ENCODE data around the gene TDRD3. TPM values are rescaled to one million over a fixed set of nuclear protein-coding genes. Genes with fewer than 3 reads are reported as not detected.

TDRD3 gene
- total RNA-seq, 1 experiment from 2014 or later = 10.8 TPM

- Histone ChIP-seq H3K27ac (ENCODE audit: low read length) (no peak overlapping the region), H3K4me1 (ENCODE audit: control insufficient read depth, insufficient read depth, low read length) (no peaks in the 10 kb centered on the region), H3K4me3 (ENCODE audit: low read depth in 2 of 2, low read length in 2 of 2) (no peak overlapping the region), H3K9me3 (ENCODE audit: control insufficient read depth, insufficient read depth, low read depth, low read length) (no peaks in the 10 kb centered on the region), H3K27me3 (ENCODE audit: control insufficient read depth, insufficient read depth, low read length) (no peaks in the 10 kb centered on the region), H3K36me3 (ENCODE audit: control insufficient read depth, insufficient read depth, low read length) (no peaks in the 10 kb centered on the region)
- no peak for ATAC-seq
- DNase-seq (ENCODE audit: low read depth, low spot score) = no peak
- in situ Hi-C loops (cut with HindIII; ENCODE audit: low pct_unique_long_range_greater_than_20kb, low sequenced_read_pairs) = no loop called here
- BruUV-seq (replicated peaks) = no TSS peak
- POLR2A ChIA-PET = no interaction called here
- CTCF ChIA-PET = no interaction called here
- TF ChIP-seq REST (IDR thresholded peaks at IDR 0.05; ENCODE audit: insufficient read depth in 1 of 2, low read depth in 2 of 2, low read length in 1 of 2) (no peak), SIN3A (IDR thresholded peaks at IDR 0.05; ENCODE audit: borderline replicate concordance, insufficient read depth, low read depth, low read length) (no peak), TCF7L2 (IDR thresholded peaks at IDR 0.05; ENCODE audit: low read depth, low read length) (no peak), POLR2AphosphoS5 (IDR thresholded peaks at IDR 0.05; ENCODE audit: low read depth, low read length) (no peak)
- TF ChIP-seq, protein P1, sequence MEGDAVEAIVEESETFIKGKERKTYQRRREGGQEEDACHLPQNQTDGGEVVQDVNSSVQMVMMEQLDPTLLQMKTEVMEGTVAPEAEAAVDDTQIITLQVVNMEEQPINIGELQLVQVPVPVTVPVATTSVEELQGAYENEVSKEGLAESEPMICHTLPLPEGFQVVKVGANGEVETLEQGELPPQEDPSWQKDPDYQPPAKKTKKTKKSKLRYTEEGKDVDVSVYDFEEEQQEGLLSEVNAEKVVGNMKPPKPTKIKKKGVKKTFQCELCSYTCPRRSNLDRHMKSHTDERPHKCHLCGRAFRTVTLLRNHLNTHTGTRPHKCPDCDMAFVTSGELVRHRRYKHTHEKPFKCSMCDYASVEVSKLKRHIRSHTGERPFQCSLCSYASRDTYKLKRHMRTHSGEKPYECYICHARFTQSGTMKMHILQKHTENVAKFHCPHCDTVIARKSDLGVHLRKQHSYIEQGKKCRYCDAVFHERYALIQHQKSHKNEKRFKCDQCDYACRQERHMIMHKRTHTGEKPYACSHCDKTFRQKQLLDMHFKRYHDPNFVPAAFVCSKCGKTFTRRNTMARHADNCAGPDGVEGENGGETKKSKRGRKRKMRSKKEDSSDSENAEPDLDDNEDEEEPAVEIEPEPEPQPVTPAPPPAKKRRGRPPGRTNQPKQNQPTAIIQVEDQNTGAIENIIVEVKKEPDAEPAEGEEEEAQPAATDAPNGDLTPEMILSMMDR (IDR thresholded peaks at IDR 0.05) = no peak
- intact Hi-C loops (cut with micrococcal nuclease; ENCODE audit: unreplicated experiment) = no loop called here
These were observed 187.1 kb downstream of the TDRD3 start for GRCh38 chr13:60583911-60584753.

GRCh38 chr13:60584976-60585375 lies 188.0 kb downstream of the TDRD3 start:
- no peak for DNase-seq (ENCODE audit: low read depth, low spot score)
- CTCF ChIA-PET = no interaction called here
- TF ChIP-seq TCF7L2 (IDR thresholded peaks at IDR 0.05; ENCODE audit: low read depth, low read length) (no peak), REST (IDR thresholded peaks at IDR 0.05; ENCODE audit: insufficient read depth in 1 of 2, low read depth in 2 of 2, low read length in 1 of 2) (no peak), SIN3A (IDR thresholded peaks at IDR 0.05; ENCODE audit: borderline replicate concordance, insufficient read depth, low read depth, low read length) (no peak), POLR2AphosphoS5 (IDR thresholded peaks at IDR 0.05; ENCODE audit: low read depth, low read length) (no peak)
- TF ChIP-seq, protein P1 (IDR thresholded peaks at IDR 0.05) = no peak

More at GRCh38 chr13:60584976-60585375, 188.0 kb downstream of the TDRD3 start:
- BruUV-seq (replicated peaks) = no TSS peak
- no peak for ATAC-seq
- Histone ChIP-seq H3K9me3 (ENCODE audit: control insufficient read depth, insufficient read depth, low read depth, low read length) (no peaks in the 10 kb centered on the region), H3K4me1 (ENCODE audit: control insufficient read depth, insufficient read depth, low read length) (no peaks in the 10 kb centered on the region), H3K27me3 (ENCODE audit: control insufficient read depth, insufficient read depth, low read length) (no peaks in the 10 kb centered on the region), H3K4me3 (ENCODE audit: low read depth in 2 of 2, low read length in 2 of 2) (no peak overlapping the region), H3K27ac (ENCODE audit: low read length) (no peak overlapping the region), H3K36me3 (ENCODE audit: control insufficient read depth, insufficient read depth, low read length) (no peaks in the 10 kb centered on the region)
- POLR2A ChIA-PET = no interaction called here
- in situ Hi-C loops (cut with HindIII; ENCODE audit: low pct_unique_long_range_greater_than_20kb, low sequenced_read_pairs) = no loop called here
- intact Hi-C loops (cut with micrococcal nuclease; ENCODE audit: unreplicated experiment) = no loop called here

All from Panc1 (cell line).